HepG2 (cell line): Measurements from ENCODE around the gene PKD2L1. TPM values are rescaled to one million over a fixed set of nuclear protein-coding genes. Genes with fewer than 3 reads are reported as not detected.

Experiments used
- ISX ChIP-seq: sonication (generic); formaldehyde crosslinking; conservative IDR thresholded peaks from 2 replicates; pipeline ENCODE4 v1.5.0; 2020; ENCODE audit warnings: missing genetic modification reagents
- TAF15 ChIP-seq: fragments of 200-400 bp; formaldehyde crosslinking; IDR thresholded peaks from one replicate; pipeline ENCODE4 v1.6.1; 2018; ENCODE audit warnings: mild to moderate bottlenecking, low read depth, low read length; ENCODE audit not compliant: poor library complexity, severe bottlenecking
- TOE1 ChIP-seq: sonication (generic); formaldehyde crosslinking; IDR thresholded peaks from 2 replicates; pipeline ENCODE4 v1.4.0; 2020; ENCODE audit warnings: mild to moderate bottlenecking, missing genetic modification reagents
- XBP1 ChIP-seq: sonication (generic); formaldehyde crosslinking; IDR thresholded peaks from 2 replicates; pipeline ENCODE4 v1.5.0; 2020; ENCODE audit warnings: missing genetic modification reagents
- ZNF205 ChIP-seq: IDR thresholded peaks from 2 replicates; pipeline ENCODE4 v1.6.1; 2018; ENCODE audit warnings: missing biosample characterization, missing genetic modification reagents
- ZNF24 ChIP-seq: fragments of 450-650 bp; IDR thresholded peaks from 2 replicates; pipeline ENCODE4 v1.6.1; 2017; ENCODE audit warnings: antibody characterized with exemption, mild to moderate bottlenecking
- ZNF367 ChIP-seq: sonication (generic); formaldehyde crosslinking; IDR thresholded peaks from 2 replicates; pipeline ENCODE4 v1.4.0; 2020; ENCODE audit warnings: missing genetic modification reagents, borderline replicate concordance
- ZNF510 ChIP-seq: sonication (generic); formaldehyde crosslinking; IDR thresholded peaks from 2 replicates; pipeline ENCODE4 v1.4.0; 2020; ENCODE audit warnings: low read depth, mild to moderate bottlenecking, missing genetic modification reagents
- ZNF605 ChIP-seq: sonication (generic); formaldehyde crosslinking; IDR thresholded peaks from 2 replicates; pipeline ENCODE4 v1.8.0; 2022; ENCODE audit warnings: mild to moderate bottlenecking, missing genetic modification reagents
- polyA plus RNA-seq, 8 experiments: library from polyadenylated mRNA; depleted of rRNA in 3 of 8; stranded (reverse) in 7 of 8; unstranded in 1 of 8; fragments of >200 nt; fragmentation: Illumina TruSeq in 4 of 8; extraction: Trizol in 4 of 8; gene quantifications; 2 replicates each; pipeline versions ENCODE4 v1.2.1 to v1.2.3, GENCODE V29; 2011 to 2016; ENCODE audit warnings: low read depth in 4 of 8, missing spikeins in 1 of 8, mixed read lengths in 1 of 8; ENCODE audit not compliant: insufficient read depth in 1 of 8
- total RNA-seq, 5 experiments: library from RNA; depleted of rRNA; stranded (reverse); fragments of >200 nt; fragmentation: Illumina TruSeq; extraction: Trizol; gene quantifications; 2 replicates each; pipeline ENCODE4 v1.2.3, GENCODE V29; 2016; ENCODE audit warnings: low read depth in 1 of 5
- TF ChIP-seq, protein P1 (sequence below): sonication (generic); formaldehyde crosslinking; IDR thresholded peaks from 2 replicates; pipeline ENCODE4 v1.4.0; 2020; ENCODE audit warnings: missing genetic modification reagents
- TF ChIP-seq, protein P2 (sequence below), 2 experiments: fragments of 450-650 bp in 1 of 2; sonication (generic) in 1 of 2; formaldehyde crosslinking; IDR thresholded peaks; 2 replicates each; pipeline versions ENCODE4 v1.5.0 to v1.8.0; 2020 to 2022; ENCODE audit warnings: mild to moderate bottlenecking in 1 of 2, missing genetic modification reagents in 1 of 2
- TF ChIP-seq, protein P3 (sequence below): sonication (generic); formaldehyde crosslinking; IDR thresholded peaks from 2 replicates; pipeline ENCODE4 v1.5.1; 2020; ENCODE audit warnings: missing genetic modification reagents, mild to moderate bottlenecking, borderline replicate concordance
- TF ChIP-seq, protein P4 (sequence below): sonication (generic); formaldehyde crosslinking; IDR thresholded peaks from 2 replicates; pipeline ENCODE4 v1.8.1; 2022; ENCODE audit warnings: mild to moderate bottlenecking, missing genetic modification reagents
- TF ChIP-seq, protein P5 (sequence below): sonication (generic); formaldehyde crosslinking; IDR thresholded peaks from 2 replicates; pipeline ENCODE4 v1.5.0; 2020; ENCODE audit warnings: mild to moderate bottlenecking, missing genetic modification reagents, borderline replicate concordance
- TF ChIP-seq, protein P6 (sequence below): sonication (generic); formaldehyde crosslinking; IDR thresholded peaks from 2 replicates; pipeline ENCODE4 v1.5.0; 2020; ENCODE audit warnings: missing genetic modification reagents, mild to moderate bottlenecking, borderline replicate concordance

The PKD2L1 gene
- total and polyA plus RNA-seq, 2 of the 13 experiments (the other 11 are each of a cell fraction or from before 2014, with no cell fraction given): 0.07 to 0.15 TPM

DNA sequence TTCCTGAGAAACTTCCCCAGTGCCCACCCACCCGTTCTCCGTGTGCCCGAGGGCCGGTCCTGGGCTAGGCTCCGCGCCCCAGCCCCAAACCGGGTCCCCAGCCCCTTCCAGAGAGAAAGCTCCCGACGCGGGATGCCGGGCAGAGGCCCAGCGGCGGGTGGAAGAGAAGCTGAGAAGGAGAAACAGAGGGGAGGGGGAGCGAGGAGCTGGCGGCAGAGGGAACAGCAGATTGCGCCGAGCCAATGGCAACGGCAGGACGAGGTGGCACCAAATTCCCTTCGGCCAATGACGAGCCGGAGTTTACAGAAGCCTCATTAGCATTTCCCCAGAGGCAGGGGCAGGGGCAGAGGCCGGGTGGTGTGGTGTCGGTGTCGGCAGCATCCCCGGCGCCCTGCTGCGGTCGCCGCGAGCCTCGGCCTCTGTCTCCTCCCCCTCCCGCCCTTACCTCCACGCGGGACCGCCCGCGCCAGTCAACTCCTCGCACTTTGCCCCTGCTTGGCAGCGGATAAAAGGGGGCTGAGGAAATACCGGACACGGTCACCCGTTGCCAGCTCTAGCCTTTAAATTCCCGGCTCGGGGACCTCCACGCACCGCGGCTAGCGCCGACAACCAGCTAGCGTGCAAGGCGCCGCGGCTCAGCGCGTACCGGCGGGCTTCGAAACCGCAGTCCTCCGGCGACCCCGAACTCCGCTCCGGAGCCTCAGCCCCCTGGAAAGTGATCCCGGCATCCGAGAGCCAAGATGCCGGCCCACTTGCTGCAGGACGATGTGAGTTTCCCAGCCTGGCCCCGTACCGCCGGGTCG is 16.9 kb upstream of the PKD2L1 start, which contains the start of gene SCD (continued):
- TF ChIP-seq ISX: no peak
- TF ChIP-seq ZNF205 (CRISPR knock-in tag): no peak
- TF ChIP-seq, protein P1, sequence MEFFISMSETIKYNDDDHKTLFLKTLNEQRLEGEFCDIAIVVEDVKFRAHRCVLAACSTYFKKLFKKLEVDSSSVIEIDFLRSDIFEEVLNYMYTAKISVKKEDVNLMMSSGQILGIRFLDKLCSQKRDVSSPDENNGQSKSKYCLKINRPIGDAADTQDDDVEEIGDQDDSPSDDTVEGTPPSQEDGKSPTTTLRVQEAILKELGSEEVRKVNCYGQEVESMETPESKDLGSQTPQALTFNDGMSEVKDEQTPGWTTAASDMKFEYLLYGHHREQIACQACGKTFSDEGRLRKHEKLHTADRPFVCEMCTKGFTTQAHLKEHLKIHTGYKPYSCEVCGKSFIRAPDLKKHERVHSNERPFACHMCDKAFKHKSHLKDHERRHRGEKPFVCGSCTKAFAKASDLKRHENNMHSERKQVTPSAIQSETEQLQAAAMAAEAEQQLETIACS: no peak
- no peak for TF ChIP-seq TOE1 (CRISPR knock-in tag)
- TF ChIP-seq TAF15: peak; percentile 81
- TF ChIP-seq, protein P2, sequence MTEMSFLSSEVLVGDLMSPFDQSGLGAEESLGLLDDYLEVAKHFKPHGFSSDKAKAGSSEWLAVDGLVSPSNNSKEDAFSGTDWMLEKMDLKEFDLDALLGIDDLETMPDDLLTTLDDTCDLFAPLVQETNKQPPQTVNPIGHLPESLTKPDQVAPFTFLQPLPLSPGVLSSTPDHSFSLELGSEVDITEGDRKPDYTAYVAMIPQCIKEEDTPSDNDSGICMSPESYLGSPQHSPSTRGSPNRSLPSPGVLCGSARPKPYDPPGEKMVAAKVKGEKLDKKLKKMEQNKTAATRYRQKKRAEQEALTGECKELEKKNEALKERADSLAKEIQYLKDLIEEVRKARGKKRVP (CRISPR knock-in tag; IDR thresholded peaks at IDR 0.05): 0 out of 4 replicates have a peak, but pooled peaks of 1 of the 2 experiments have one; percentile 30
- TF ChIP-seq, protein P3, sequence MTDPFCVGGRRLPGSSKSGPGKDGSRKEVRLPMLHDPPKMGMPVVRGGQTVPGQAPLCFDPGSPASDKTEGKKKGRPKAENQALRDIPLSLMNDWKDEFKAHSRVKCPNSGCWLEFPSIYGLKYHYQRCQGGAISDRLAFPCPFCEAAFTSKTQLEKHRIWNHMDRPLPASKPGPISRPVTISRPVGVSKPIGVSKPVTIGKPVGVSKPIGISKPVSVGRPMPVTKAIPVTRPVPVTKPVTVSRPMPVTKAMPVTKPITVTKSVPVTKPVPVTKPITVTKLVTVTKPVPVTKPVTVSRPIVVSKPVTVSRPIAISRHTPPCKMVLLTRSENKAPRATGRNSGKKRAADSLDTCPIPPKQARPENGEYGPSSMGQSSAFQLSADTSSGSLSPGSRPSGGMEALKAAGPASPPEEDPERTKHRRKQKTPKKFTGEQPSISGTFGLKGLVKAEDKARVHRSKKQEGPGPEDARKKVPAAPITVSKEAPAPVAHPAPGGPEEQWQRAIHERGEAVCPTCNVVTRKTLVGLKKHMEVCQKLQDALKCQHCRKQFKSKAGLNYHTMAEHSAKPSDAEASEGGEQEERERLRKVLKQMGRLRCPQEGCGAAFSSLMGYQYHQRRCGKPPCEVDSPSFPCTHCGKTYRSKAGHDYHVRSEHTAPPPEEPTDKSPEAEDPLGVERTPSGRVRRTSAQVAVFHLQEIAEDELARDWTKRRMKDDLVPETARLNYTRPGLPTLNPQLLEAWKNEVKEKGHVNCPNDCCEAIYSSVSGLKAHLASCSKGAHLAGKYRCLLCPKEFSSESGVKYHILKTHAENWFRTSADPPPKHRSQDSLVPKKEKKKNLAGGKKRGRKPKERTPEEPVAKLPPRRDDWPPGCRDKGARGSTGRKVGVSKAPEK: no peak
- TF ChIP-seq ZNF510 (CRISPR knock-in tag): no peak
- TF ChIP-seq ZNF24: no peak
- TF ChIP-seq ZNF605 (CRISPR knock-in tag): no peak; the same call in 1 of the 2 replicates
- no peak for TF ChIP-seq XBP1 (CRISPR knock-in tag)
- TF ChIP-seq, protein P4, sequence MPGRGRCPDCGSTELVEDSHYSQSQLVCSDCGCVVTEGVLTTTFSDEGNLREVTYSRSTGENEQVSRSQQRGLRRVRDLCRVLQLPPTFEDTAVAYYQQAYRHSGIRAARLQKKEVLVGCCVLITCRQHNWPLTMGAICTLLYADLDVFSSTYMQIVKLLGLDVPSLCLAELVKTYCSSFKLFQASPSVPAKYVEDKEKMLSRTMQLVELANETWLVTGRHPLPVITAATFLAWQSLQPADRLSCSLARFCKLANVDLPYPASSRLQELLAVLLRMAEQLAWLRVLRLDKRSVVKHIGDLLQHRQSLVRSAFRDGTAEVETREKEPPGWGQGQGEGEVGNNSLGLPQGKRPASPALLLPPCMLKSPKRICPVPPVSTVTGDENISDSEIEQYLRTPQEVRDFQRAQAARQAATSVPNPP (CRISPR knock-in tag): peak; percentile 79; the same call in 1 of the 2 replicates
- TF ChIP-seq, protein P5, sequence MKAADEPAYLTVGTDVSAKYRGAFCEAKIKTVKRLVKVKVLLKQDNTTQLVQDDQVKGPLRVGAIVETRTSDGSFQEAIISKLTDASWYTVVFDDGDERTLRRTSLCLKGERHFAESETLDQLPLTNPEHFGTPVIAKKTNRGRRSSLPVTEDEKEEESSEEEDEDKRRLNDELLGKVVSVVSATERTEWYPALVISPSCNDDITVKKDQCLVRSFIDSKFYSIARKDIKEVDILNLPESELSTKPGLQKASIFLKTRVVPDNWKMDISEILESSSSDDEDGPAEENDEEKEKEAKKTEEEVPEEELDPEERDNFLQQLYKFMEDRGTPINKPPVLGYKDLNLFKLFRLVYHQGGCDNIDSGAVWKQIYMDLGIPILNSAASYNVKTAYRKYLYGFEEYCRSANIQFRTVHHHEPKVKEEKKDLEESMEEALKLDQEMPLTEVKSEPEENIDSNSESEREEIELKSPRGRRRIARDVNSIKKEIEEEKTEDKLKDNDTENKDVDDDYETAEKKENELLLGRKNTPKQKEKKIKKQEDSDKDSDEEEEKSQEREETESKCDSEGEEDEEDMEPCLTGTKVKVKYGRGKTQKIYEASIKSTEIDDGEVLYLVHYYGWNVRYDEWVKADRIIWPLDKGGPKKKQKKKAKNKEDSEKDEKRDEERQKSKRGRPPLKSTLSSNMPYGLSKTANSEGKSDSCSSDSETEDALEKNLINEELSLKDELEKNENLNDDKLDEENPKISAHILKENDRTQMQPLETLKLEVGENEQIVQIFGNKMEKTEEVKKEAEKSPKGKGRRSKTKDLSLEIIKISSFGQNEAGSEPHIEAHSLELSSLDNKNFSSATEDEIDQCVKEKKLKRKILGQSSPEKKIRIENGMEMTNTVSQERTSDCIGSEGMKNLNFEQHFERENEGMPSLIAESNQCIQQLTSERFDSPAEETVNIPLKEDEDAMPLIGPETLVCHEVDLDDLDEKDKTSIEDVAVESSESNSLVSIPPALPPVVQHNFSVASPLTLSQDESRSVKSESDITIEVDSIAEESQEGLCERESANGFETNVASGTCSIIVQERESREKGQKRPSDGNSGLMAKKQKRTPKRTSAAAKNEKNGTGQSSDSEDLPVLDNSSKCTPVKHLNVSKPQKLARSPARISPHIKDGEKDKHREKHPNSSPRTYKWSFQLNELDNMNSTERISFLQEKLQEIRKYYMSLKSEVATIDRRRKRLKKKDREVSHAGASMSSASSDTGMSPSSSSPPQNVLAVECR (CRISPR knock-in tag): peak; percentile 90
- TF ChIP-seq, protein P6, sequence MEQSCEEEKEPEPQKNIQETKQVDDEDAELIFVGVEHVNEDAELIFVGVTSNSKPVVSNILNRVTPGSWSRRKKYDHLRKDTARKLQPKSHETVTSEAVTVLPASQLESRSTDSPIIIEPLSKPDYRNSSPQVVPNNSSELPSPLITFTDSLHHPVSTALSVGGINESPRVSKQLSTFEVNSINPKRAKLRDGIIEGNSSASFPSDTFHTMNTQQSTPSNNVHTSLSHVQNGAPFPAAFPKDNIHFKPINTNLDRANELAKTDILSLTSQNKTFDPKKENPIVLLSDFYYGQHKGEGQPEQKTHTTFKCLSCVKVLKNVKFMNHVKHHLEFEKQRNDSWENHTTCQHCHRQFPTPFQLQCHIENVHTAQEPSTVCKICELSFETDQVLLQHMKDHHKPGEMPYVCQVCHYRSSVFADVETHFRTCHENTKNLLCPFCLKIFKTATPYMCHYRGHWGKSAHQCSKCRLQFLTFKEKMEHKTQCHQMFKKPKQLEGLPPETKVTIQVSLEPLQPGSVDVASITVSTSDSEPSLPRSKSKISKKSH (CRISPR knock-in tag): no peak
- no peak for TF ChIP-seq ZNF367 (CRISPR knock-in tag)
